ENCODE results near the gene AR. TPM values are rescaled to one million over a fixed set of nuclear protein-coding genes. Genes with fewer than 3 reads are reported as not detected.
"Not testable (repeated sequence)": the region's sequence is repeated elsewhere in the genome, so short reads cannot be mapped to it uniquely, and the experiment has no call there.

The AR gene
- total RNA-seq, 1 experiment from 2014 or later, result 0.05 TPM

DNA sequence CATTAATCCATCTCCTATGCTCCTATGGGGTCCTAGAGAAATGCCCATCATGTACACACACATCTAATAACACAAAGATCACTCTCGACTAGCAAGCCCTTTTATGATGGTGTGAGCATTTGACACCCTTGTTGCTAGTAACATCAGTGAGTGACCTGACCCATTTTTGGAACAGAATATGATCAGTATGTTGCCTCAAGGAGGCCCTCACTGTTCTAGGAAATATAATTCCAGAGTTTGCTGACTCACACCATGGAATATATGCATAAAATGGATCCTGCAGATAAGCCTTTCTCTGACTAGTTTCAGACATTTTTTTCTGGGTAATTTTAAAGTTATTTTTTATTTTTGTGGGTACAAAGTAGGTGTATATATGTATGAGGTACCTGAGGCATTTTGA, 121.8 kb downstream of the AR start:
- Histone ChIP-seq H3K36me3 (ENCODE audit: control insufficient read depth, insufficient read depth, low read length) (no peaks in the 10 kb centered on the region), H3K27ac (ENCODE audit: low read length) (no peak overlapping the region), H3K4me3 (ENCODE audit: low read depth in 2 of 2, low read length in 2 of 2) (no peak overlapping the region), H3K4me1 (ENCODE audit: control insufficient read depth, insufficient read depth, low read length) (no peaks in the 10 kb centered on the region), H3K9me3 (ENCODE audit: control insufficient read depth, insufficient read depth, low read depth, low read length) (no peaks in the 10 kb centered on the region), H3K27me3 (ENCODE audit: control insufficient read depth, insufficient read depth, low read length) (no peaks in the 10 kb centered on the region)
- ChIA-PET POLR2A (no interaction called here), CTCF (no interaction called here)
- BruUV-seq (replicated peaks), result no TSS peak
- in situ Hi-C loops (cut with HindIII; ENCODE audit: low pct_unique_long_range_greater_than_20kb, low sequenced_read_pairs), result no loop called here
- DNase-seq (ENCODE audit: low read depth, low spot score) (no peak), ATAC-seq (no peak)
- intact Hi-C loops (cut with micrococcal nuclease; ENCODE audit: unreplicated experiment), result no loop called here
- TF ChIP-seq SIN3A (IDR thresholded peaks at IDR 0.05; ENCODE audit: borderline replicate concordance, insufficient read depth, low read depth, low read length), result no peak
- TF ChIP-seq TCF7L2 (IDR thresholded peaks at IDR 0.05; ENCODE audit: low read depth, low read length), result no peak
- TF ChIP-seq POLR2AphosphoS5 (IDR thresholded peaks at IDR 0.05; ENCODE audit: low read depth, low read length), result no peak
- TF ChIP-seq, protein P1, sequence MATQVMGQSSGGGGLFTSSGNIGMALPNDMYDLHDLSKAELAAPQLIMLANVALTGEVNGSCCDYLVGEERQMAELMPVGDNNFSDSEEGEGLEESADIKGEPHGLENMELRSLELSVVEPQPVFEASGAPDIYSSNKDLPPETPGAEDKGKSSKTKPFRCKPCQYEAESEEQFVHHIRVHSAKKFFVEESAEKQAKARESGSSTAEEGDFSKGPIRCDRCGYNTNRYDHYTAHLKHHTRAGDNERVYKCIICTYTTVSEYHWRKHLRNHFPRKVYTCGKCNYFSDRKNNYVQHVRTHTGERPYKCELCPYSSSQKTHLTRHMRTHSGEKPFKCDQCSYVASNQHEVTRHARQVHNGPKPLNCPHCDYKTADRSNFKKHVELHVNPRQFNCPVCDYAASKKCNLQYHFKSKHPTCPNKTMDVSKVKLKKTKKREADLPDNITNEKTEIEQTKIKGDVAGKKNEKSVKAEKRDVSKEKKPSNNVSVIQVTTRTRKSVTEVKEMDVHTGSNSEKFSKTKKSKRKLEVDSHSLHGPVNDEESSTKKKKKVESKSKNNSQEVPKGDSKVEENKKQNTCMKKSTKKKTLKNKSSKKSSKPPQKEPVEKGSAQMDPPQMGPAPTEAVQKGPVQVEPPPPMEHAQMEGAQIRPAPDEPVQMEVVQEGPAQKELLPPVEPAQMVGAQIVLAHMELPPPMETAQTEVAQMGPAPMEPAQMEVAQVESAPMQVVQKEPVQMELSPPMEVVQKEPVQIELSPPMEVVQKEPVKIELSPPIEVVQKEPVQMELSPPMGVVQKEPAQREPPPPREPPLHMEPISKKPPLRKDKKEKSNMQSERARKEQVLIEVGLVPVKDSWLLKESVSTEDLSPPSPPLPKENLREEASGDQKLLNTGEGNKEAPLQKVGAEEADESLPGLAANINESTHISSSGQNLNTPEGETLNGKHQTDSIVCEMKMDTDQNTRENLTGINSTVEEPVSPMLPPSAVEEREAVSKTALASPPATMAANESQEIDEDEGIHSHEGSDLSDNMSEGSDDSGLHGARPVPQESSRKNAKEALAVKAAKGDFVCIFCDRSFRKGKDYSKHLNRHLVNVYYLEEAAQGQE (IDR thresholded peaks at IDR 0.05; ENCODE audit: insufficient read depth in 1 of 2, low read depth in 2 of 2, low read length in 1 of 2), result no peak
- no peak for TF ChIP-seq CTCF (IDR thresholded peaks at IDR 0.05)

DNA sequence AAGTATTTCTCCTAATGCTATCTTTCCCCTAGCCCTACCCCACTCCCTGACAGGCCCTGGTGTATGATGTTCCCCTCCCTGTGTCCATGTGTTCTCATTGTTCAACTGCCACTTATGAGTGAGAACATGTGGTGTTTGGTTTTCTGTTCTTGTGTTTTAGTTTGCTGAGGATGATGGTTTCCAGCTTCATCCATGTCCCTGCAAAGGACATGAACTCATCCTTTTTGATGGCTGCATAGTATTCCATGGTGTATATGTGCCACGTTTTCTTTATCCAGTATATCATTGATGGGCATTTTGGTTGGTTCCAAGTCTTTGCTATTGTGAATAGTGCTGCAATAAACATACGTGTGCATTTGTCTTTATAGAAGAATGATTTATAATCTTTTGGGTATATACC, 126.9 kb downstream of the AR start:
- intact Hi-C loops (cut with micrococcal nuclease; ENCODE audit: unreplicated experiment); CTCF ChIA-PET; H3K27ac ChIP-seq (ENCODE audit: low read length); ATAC-seq; H3K36me3 ChIP-seq (ENCODE audit: control insufficient read depth, insufficient read depth, low read length); H3K9me3 ChIP-seq (ENCODE audit: control insufficient read depth, insufficient read depth, low read depth, low read length); H3K27me3 ChIP-seq (ENCODE audit: control insufficient read depth, insufficient read depth, low read length); H3K4me3 ChIP-seq (ENCODE audit: low read depth in 2 of 2, low read length in 2 of 2); in situ Hi-C loops (cut with HindIII; ENCODE audit: low pct_unique_long_range_greater_than_20kb, low sequenced_read_pairs); DNase-seq (ENCODE audit: low read depth, low spot score); POLR2A ChIA-PET; BruUV-seq (replicated peaks); H3K4me1 ChIP-seq (ENCODE audit: control insufficient read depth, insufficient read depth, low read length): not testable (repeated sequence)

DNA sequence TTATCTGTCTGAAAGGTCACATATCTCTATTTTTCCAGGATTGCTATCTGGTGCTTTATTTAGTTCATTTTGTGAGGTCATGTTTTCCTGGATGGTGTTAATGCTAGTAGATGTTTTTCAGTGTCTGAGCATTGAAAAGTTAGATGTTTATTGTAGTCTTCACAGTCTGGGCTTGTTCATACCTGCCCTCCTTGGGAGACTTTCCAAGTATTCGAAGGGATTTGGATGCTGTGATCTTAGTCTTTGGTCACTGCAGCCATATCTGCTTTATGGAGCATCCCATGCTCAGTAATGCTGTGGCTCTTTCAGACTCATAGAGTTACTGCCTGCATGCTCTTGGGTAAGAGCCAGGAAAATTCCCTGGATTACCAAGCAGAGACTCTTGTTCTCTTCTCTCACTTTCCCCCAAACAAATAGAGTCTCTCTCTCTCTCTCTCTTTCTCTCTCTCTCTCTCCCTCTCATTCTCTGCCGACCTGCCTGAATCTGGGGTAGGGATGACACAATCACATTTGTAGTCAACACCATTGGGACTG, 130.0 kb downstream of the AR start:
- no peaks in the 10 kb centered on the region for H3K27me3 ChIP-seq (ENCODE audit: control insufficient read depth, insufficient read depth, low read length)
- H3K9me3 ChIP-seq (ENCODE audit: control insufficient read depth, insufficient read depth, low read depth, low read length), result no peaks in the 10 kb centered on the region
- TF ChIP-seq POLR2AphosphoS5 (IDR thresholded peaks at IDR 0.05; ENCODE audit: low read depth, low read length) (no peak), SIN3A (IDR thresholded peaks at IDR 0.05; ENCODE audit: borderline replicate concordance, insufficient read depth, low read depth, low read length) (no peak), CTCF (IDR thresholded peaks at IDR 0.05) (no peak), TCF7L2 (IDR thresholded peaks at IDR 0.05; ENCODE audit: low read depth, low read length) (no peak)
- TF ChIP-seq, protein P1 (IDR thresholded peaks at IDR 0.05; ENCODE audit: insufficient read depth in 1 of 2, low read depth in 2 of 2, low read length in 1 of 2), result no peak
- DNase-seq (ENCODE audit: low read depth, low spot score), result no peak
- H3K27ac ChIP-seq (ENCODE audit: low read length), result no peak overlapping the region
- POLR2A ChIA-PET, result interaction anchor here (0.6 kb wide), 1 partner anchor 411 kb away, joined by 4 read pairs; no protein-coding TSS in a partner anchor
- ATAC-seq, result no peak
- H3K4me1 ChIP-seq (ENCODE audit: control insufficient read depth, insufficient read depth, low read length), result no peaks in the 10 kb centered on the region
- in situ Hi-C loops (cut with HindIII; ENCODE audit: low pct_unique_long_range_greater_than_20kb, low sequenced_read_pairs), result no loop called here
- H3K36me3 ChIP-seq (ENCODE audit: control insufficient read depth, insufficient read depth, low read length), result no peaks in the 10 kb centered on the region
- CTCF ChIA-PET, result no interaction called here
- BruUV-seq (replicated peaks), result no TSS peak
- intact Hi-C loops (cut with micrococcal nuclease; ENCODE audit: unreplicated experiment), result no loop called here
- no peak overlapping the region for H3K4me3 ChIP-seq (ENCODE audit: low read depth in 2 of 2, low read length in 2 of 2)

Data from Panc1 (cell line).